Caki2 (cell line): Measurements from ENCODE around the gene GNAQ. TPM values are rescaled to one million over a fixed set of nuclear protein-coding genes. Genes with fewer than 3 reads are reported as not detected.

Experiments
- DNase-seq: peaks from one replicate; pipeline ENCODE4 v3.0.0-alpha.2; 2015; ENCODE audit warnings: low read depth
- in situ Hi-C: cut with HindIII; loops from 2 replicates; pipeline ENCODE4 v1.10.0; 2016; ENCODE audit warnings: low sequenced_read_pairs, low pct_unique_long_range_greater_than_20kb, mixed read lengths
- total RNA-seq: library from RNA; depleted of rRNA; stranded (reverse); fragments of >200 nt; shearing (Covaris generic); gene quantifications from 2 replicates; pipeline ENCODE4 v1.2.3, GENCODE V29; 2014; ENCODE audit warnings: low replicate concordance

Gene GNAQ
- total RNA-seq, 1 experiment from 2014 or later, result 37.2 TPM

- in situ Hi-C loops, result no loop called here
- DNase-seq, result peak; percentile 58
These were observed 3.9 kb upstream of the GNAQ start for GRCh38 chr9:78035383-78035993.

GRCh38 chr9:78033870-78034269, 2.3 kb upstream of the GNAQ start:
- in situ Hi-C loops, result no loop called here
- DNase-seq, result no peak

- in situ Hi-C loops, result no loop called here
- DNase-seq, result peak; percentile 26
These were observed 1.3 kb upstream of the GNAQ start for GRCh38 chr9:78032730-78033457.

GRCh38 chr9:78031893-78032729, 500 bp upstream of the GNAQ start:
- in situ Hi-C loops, result no loop called here
- peak; percentile 95 for DNase-seq

- in situ Hi-C loops, result no loop called here
- peak; percentile 53 for DNase-seq
These were observed 813 bp downstream of the GNAQ start for GRCh38 chr9:78030553-78031443.

- in situ Hi-C loops, result no loop called here
- DNase-seq, result no peak
These were observed 1.4 kb downstream of the GNAQ start for GRCh38 chr9:78030296-78030552.

- peak; percentile 55 for DNase-seq
- in situ Hi-C loops, result no loop called here
These were observed 1.9 kb downstream of the GNAQ start for GRCh38 chr9:78029551-78030295.

GRCh38 chr9:78028926-78029325, 2.7 kb downstream of the GNAQ start:
- DNase-seq, result peak; percentile 42
- in situ Hi-C loops, result no loop called here

GRCh38 chr9:78026947-78027346, 4.7 kb downstream of the GNAQ start:
- DNase-seq, result no peak
- in situ Hi-C loops, result no loop called here

GRCh38 chr9:78026416-78026815, 5.2 kb downstream of the GNAQ start:
- in situ Hi-C loops, result no loop called here
- DNase-seq, result peak; percentile 51

- DNase-seq, result no peak
- in situ Hi-C loops, result no loop called here
These were observed 6.4 kb downstream of the GNAQ start for GRCh38 chr9:78025186-78025585.

GRCh38 chr9:78023003-78023741, 8.4 kb downstream of the GNAQ start:
- DNase-seq, result peak; percentile 93
- in situ Hi-C loops, result no loop called here

- DNase-seq, result peak; percentile 69
- in situ Hi-C loops, result no loop called here
These were observed 9.9 kb downstream of the GNAQ start for GRCh38 chr9:78021697-78022096.

- DNase-seq, result no peak
- in situ Hi-C loops, result no loop called here
These were observed 14.4 kb downstream of the GNAQ start for GRCh38 chr9:78017190-78017693.

GRCh38 chr9:78015241-78015640, 16.4 kb downstream of the GNAQ start:
- in situ Hi-C loops, result no loop called here
- no peak for DNase-seq

GRCh38 chr9:78014776-78015175, 16.8 kb downstream of the GNAQ start:
- in situ Hi-C loops, result no loop called here
- DNase-seq, result no peak

GRCh38 chr9:78013934-78014333, 17.7 kb downstream of the GNAQ start:
- no peak for DNase-seq
- in situ Hi-C loops, result no loop called here
